ENCODE measurements around the gene ZEB1. TPM values are rescaled to one million over a fixed set of nuclear protein-coding genes. Genes with fewer than 3 reads are reported as not detected.

Gene ZEB1
- total and polyA plus RNA-seq, 2 of the 13 experiments (the other 11 are each of a cell fraction or from before 2014, with no cell fraction given), result 9.6 to 18.0 TPM

GRCh38 chr10:31397852-31398251, 78.8 kb downstream of the ZEB1 start (continued):
- no peak for TF ChIP-seq ZBTB37 (CRISPR knock-in tag; IDR thresholded peaks at IDR 0.05)

- DNase-seq (ENCODE audit: low spot score) (no peak), FAIRE-seq (no peak)
- peaks cover 11% of the 10 kb centered on the region for H3K79me2 ChIP-seq (ENCODE audit: insufficient read depth, low read length)
- TF ChIP-seq, protein P1, sequence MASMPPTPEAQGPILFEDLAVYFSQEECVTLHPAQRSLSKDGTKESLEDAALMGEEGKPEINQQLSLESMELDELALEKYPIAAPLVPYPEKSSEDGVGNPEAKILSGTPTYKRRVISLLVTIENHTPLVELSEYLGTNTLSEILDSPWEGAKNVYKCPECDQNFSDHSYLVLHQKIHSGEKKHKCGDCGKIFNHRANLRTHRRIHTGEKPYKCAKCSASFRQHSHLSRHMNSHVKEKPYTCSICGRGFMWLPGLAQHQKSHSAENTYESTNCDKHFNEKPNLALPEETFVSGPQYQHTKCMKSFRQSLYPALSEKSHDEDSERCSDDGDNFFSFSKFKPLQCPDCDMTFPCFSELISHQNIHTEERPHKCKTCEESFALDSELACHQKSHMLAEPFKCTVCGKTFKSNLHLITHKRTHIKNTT (CRISPR knock-in tag; IDR thresholded peaks at IDR 0.05), result no peak
- TF ChIP-seq, protein P2, sequence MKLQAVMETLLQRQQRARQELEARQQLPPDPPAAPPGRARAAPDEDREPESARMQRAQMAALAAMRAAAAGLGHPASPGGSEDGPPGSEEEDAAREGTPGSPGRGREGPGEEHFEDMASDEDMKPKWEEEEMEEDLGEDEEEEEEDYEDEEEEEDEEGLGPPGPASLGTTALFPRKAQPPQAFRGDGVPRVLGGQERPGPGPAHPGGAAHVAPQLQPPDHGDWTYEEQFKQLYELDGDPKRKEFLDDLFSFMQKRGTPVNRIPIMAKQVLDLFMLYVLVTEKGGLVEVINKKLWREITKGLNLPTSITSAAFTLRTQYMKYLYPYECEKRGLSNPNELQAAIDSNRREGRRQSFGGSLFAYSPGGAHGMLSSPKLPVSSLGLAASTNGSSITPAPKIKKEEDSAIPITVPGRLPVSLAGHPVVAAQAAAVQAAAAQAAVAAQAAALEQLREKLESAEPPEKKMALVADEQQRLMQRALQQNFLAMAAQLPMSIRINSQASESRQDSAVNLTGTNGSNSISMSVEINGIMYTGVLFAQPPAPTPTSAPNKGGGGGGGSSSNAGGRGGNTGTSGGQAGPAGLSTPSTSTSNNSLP (IDR thresholded peaks at IDR 0.05; ENCODE audit: low read depth, low read length), result no peak
- no peak for TF ChIP-seq DPF2 (CRISPR knock-in tag; IDR thresholded peaks at IDR 0.05; ENCODE audit: borderline replicate concordance, low read depth)
- no peak for TF ChIP-seq ZNF564 (CRISPR knock-in tag; IDR thresholded peaks at IDR 0.05)
- TF ChIP-seq ZNF883 (CRISPR knock-in tag; IDR thresholded peaks at IDR 0.05; ENCODE audit: not compliant biosample characterization), result no peak
- TF ChIP-seq ELF1 (CRISPR knock-in tag; IDR thresholded peaks at IDR 0.05), result no peak
- no peak for TF ChIP-seq ZHX2 (IDR thresholded peaks at IDR 0.05; ENCODE audit: low read depth)
- no peak for TF ChIP-seq ZHX2 (CRISPR knock-in tag; IDR thresholded peaks at IDR 0.05; ENCODE audit: borderline replicate concordance)
- TF ChIP-seq, protein P3, sequence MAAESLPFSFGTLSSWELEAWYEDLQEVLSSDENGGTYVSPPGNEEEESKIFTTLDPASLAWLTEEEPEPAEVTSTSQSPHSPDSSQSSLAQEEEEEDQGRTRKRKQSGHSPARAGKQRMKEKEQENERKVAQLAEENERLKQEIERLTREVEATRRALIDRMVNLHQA (CRISPR knock-in tag; IDR thresholded peaks at IDR 0.05), result no peak
- TF ChIP-seq CHCHD3 (CRISPR knock-in tag; IDR thresholded peaks at IDR 0.05), result no peak
These were observed 80.2 kb downstream of the ZEB1 start for GRCh38 chr10:31399171-31399570.

More at GRCh38 chr10:31399171-31399570, 80.2 kb downstream of the ZEB1 start:
- WGBS (ENCODE audit: low lambda C conversion rate), result 100% methylated on average over 5 of the region's 5 CpGs
- ATAC-seq, result no peak
- Histone ChIP-seq H3K36me3 (replicated peaks in 1 of 2; ENCODE audit: control insufficient read depth in 1 of 2, insufficient read depth in 2 of 2, low read length in 2 of 2) (no peaks in the 10 kb centered on the region), H2AFZ (ENCODE audit: low read length) (no peak overlapping the region), H4K20me1 (ENCODE audit: insufficient read depth, low read length) (peaks cover 6% of the 10 kb centered on the region; the same call in 1 of the 2 replicates), H3K4me2 (ENCODE audit: low read depth, low read length) (no peak overlapping the region), H3K4me1 (ENCODE audit: insufficient read depth, low read length) (peaks cover 12% of the 10 kb centered on the region), H3K4me3 (replicated peaks in 1 of 3; ENCODE audit: insufficient read depth in 1 of 3, low read depth in 2 of 3, low read length in 3 of 3) (no peak overlapping the region), H3K27ac (ENCODE audit: extremely low read length, insufficient read depth, low read length) (no peak overlapping the region), H3K27me3 (ENCODE audit: control insufficient read depth in 1 of 2, insufficient read depth in 2 of 2, low read length in 2 of 2) (no peaks in the 10 kb centered on the region), H3K9ac (ENCODE audit: insufficient read depth, low read depth, low read length) (no peak overlapping the region), H3K9me3 (ENCODE audit: low read length) (no peaks in the 10 kb centered on the region)
- ChIA-PET CTCF (ENCODE audit: low intra/inter-chr PET ratio, low total read pairs) (no interaction called here), POLR2A (no interaction called here)
- in situ Hi-C loops (cut with HindIII; ENCODE audit: extremely low pct_ligation_motif_present, low pct_unique_long_range_greater_than_20kb), result no loop called here
- no TSS peak for BruUV-seq (replicated peaks)
- intact Hi-C loops (cut with micrococcal nuclease; ENCODE audit: unreplicated experiment), result no loop called here
